ENCODE measurements around the gene BPIFB4. TPM values are rescaled to one million over a fixed set of nuclear protein-coding genes. Genes with fewer than 3 reads are reported as not detected.

Gene BPIFB4
- polyA plus RNA-seq, 1 donor (not counting 4 experiments of a cell fraction or from before 2014, with no cell fraction given), result not detected

DNA sequence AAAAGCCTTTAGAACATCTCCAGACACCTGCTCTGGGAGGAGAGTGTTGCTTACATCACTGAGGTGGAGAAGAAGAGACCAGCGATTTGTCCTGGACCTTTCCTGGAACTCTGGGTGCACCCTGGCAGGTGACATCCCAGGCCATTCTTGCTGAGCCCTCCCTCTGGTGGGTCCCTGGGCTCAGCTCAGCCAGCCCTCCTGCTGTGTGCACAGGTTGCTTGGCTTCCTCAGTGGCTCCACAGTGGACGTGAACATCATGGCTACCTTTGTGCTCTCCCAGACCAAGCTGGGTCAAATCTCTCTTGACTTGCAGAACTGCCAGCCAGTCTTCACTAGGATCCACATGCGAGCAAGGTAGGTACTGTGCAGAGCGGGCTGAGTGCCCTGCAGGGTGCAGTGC lies 68.6 kb downstream of the BPIFB4 start:
- H3K79me2 ChIP-seq (ENCODE audit: control insufficient read depth, insufficient read depth, low read length), result no peaks in the 10 kb centered on the region
- H2AFZ ChIP-seq (ENCODE audit: control insufficient read depth, low read length), result no peak overlapping the region
- no peak overlapping the region for H3K27ac ChIP-seq (ENCODE audit: control insufficient read depth, insufficient read depth, low read length)
- FAIRE-seq (no peak), DNase-seq (ENCODE audit: low read depth, low spot score) (no peak)
- no peak for TF ChIP-seq EZH2 (IDR thresholded peaks at IDR 0.05; ENCODE audit: low read length)
- TF ChIP-seq, protein P1, sequence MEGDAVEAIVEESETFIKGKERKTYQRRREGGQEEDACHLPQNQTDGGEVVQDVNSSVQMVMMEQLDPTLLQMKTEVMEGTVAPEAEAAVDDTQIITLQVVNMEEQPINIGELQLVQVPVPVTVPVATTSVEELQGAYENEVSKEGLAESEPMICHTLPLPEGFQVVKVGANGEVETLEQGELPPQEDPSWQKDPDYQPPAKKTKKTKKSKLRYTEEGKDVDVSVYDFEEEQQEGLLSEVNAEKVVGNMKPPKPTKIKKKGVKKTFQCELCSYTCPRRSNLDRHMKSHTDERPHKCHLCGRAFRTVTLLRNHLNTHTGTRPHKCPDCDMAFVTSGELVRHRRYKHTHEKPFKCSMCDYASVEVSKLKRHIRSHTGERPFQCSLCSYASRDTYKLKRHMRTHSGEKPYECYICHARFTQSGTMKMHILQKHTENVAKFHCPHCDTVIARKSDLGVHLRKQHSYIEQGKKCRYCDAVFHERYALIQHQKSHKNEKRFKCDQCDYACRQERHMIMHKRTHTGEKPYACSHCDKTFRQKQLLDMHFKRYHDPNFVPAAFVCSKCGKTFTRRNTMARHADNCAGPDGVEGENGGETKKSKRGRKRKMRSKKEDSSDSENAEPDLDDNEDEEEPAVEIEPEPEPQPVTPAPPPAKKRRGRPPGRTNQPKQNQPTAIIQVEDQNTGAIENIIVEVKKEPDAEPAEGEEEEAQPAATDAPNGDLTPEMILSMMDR (optimal IDR thresholded peaks at IDR 0.05 in 1 of 3, IDR thresholded peaks at IDR 0.05 in 1 of 3, conservative IDR thresholded peaks at IDR 0.05 in 1 of 3; ENCODE audit: extremely low read depth in 1 of 3, insufficient read depth in 2 of 3, low read length in 3 of 3), result no peak
- no peak overlapping the region for H3K9ac ChIP-seq (ENCODE audit: control insufficient read depth, extremely low read depth, insufficient read depth, low read length)
- H3K9me1 ChIP-seq (ENCODE audit: control insufficient read depth, extremely low read depth, insufficient read depth, low read length), result no peaks in the 10 kb centered on the region
- H3K4me3 ChIP-seq (ENCODE audit: control insufficient read depth in 2 of 3, extremely low read depth in 1 of 3, insufficient read depth in 2 of 3, low read depth in 1 of 3, low read length in 3 of 3), result no peak overlapping the region
- H3K36me3 ChIP-seq (ENCODE audit: control insufficient read depth in 2 of 2, extremely low read depth in 1 of 2, insufficient read depth in 2 of 2, low read length in 2 of 2), result no peaks in the 10 kb centered on the region
- no peaks in the 10 kb centered on the region for H3K9me3 ChIP-seq (ENCODE audit: control insufficient read depth, low read depth, low read length)
- no peaks in the 10 kb centered on the region for H3K4me1 ChIP-seq (ENCODE audit: control insufficient read depth, extremely low read depth, insufficient read depth, low read length)
- H3K27me3 ChIP-seq (ENCODE audit: control insufficient read depth, extremely low read depth, insufficient read depth, low read length), result no peaks in the 10 kb centered on the region
- dilution Hi-C loops (cut with MboI; ENCODE audit: extremely low pct_ligation_motif_present, low sequenced_read_pairs), result no loop called here
- H3K4me2 ChIP-seq (ENCODE audit: control insufficient read depth, extremely low read depth, insufficient read depth, low read depth, low read length), result no peak overlapping the region
- no peaks in the 10 kb centered on the region for H4K20me1 ChIP-seq (ENCODE audit: control insufficient read depth, extremely low read depth, insufficient read depth, low read length)

DNA sequence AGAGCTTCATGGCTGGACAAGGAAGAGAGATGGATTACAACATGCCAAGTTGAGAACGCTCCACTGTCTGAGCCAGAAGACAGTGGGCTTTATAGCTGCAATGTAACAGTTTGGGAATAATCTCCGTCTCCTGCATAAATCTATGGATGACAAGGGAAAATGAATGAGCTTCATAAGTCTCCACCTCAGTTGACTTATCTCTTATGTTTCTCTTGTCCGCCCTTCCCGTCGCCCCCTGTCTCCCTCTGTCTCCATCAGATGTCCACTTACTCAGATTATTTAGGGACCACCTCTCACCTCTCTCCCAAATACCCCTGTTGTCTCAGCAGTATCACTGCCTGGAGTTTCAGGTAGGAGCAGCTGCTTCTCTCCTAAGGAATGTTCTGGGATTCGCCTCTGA lies 74.8 kb downstream of the BPIFB4 start:
- no peak for DNase-seq (ENCODE audit: low read depth, low spot score)
- Histone ChIP-seq H3K27ac (ENCODE audit: control insufficient read depth, insufficient read depth, low read length) (no peak overlapping the region), H3K9me1 (ENCODE audit: control insufficient read depth, extremely low read depth, insufficient read depth, low read length) (no peaks in the 10 kb centered on the region), H3K9ac (ENCODE audit: control insufficient read depth, extremely low read depth, insufficient read depth, low read length) (no peak overlapping the region), H3K27me3 (ENCODE audit: control insufficient read depth, extremely low read depth, insufficient read depth, low read length) (no peaks in the 10 kb centered on the region), H3K4me1 (ENCODE audit: control insufficient read depth, extremely low read depth, insufficient read depth, low read length) (no peaks in the 10 kb centered on the region), H4K20me1 (ENCODE audit: control insufficient read depth, extremely low read depth, insufficient read depth, low read length) (no peaks in the 10 kb centered on the region), H2AFZ (ENCODE audit: control insufficient read depth, low read length) (no peak overlapping the region), H3K4me2 (ENCODE audit: control insufficient read depth, extremely low read depth, insufficient read depth, low read depth, low read length) (no peak overlapping the region), H3K9me3 (ENCODE audit: control insufficient read depth, low read depth, low read length) (no peaks in the 10 kb centered on the region), H3K36me3 (ENCODE audit: control insufficient read depth in 2 of 2, extremely low read depth in 1 of 2, insufficient read depth in 2 of 2, low read length in 2 of 2) (no peaks in the 10 kb centered on the region), H3K79me2 (ENCODE audit: control insufficient read depth, insufficient read depth, low read length) (no peaks in the 10 kb centered on the region), H3K4me3 (ENCODE audit: control insufficient read depth in 2 of 3, extremely low read depth in 1 of 3, insufficient read depth in 2 of 3, low read depth in 1 of 3, low read length in 3 of 3) (no peak overlapping the region)
- no peak for FAIRE-seq
- TF ChIP-seq, protein P1 (optimal IDR thresholded peaks at IDR 0.05 in 1 of 3, IDR thresholded peaks at IDR 0.05 in 1 of 3, conservative IDR thresholded peaks at IDR 0.05 in 1 of 3; ENCODE audit: extremely low read depth in 1 of 3, insufficient read depth in 2 of 3, low read length in 3 of 3), result no peak
- TF ChIP-seq EZH2 (IDR thresholded peaks at IDR 0.05; ENCODE audit: low read length), result no peak
- dilution Hi-C loops (cut with MboI; ENCODE audit: extremely low pct_ligation_motif_present, low sequenced_read_pairs), result no loop called here
